ENCODE measurements around the gene ZNF428. TPM values are rescaled to one million over a fixed set of nuclear protein-coding genes. Genes with fewer than 3 reads are reported as not detected.

ZNF428 gene
- total RNA-seq, 1 experiment from 2014 or later = 39.6 TPM

DNA sequence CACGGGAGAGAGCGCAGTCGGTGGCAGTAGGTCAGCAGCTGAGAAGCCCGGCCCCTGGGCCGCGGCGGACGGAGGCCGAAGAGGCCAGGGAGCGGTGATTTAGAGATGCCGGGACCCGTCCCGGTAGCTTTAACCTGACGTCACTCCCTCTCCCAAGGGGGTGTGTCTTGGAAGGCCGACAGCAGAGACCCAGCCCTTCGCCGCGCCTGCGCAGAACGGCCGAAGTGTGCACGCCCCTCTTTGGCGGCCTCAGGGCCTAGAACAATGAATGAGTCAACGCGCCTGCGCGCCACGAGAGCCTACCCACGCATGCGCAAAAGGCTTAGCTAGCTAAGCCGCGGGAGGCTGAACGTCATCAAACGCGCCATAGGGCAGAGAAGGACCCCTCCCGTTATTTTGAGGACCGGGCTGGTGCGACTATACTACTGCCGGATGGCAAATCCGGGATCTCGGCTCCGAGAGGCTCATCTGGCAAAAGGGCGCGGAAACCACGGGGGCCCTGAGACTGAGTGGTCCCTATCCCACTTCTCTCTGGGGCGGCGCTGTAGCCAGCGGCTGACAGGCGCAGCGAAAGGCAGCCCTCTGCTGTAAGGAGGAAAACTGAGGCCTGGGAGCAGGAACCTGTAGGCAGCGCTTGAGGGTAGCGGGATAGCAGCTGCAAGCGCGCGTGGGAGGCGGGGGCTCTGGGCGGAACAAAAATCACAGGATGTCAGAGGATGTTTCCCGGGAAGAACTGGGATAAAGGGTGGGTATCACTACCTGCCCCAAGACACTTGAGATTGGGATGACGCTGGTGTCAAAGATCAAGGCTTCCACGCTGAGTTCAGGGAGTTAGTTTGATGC, 23.2 kb downstream of the ZNF428 start, which contains the start of the genes IRGQ and ZNF576 (continued):
- TF ChIP-seq YY1 (IDR thresholded peaks at IDR 0.05; ENCODE audit: extremely low read depth, insufficient replicate concordance, low read depth, low read length) (no peak), EZH2 (IDR thresholded peaks at IDR 0.05) (no peak), ZFX (IDR thresholded peaks at IDR 0.05) (peak; percentile 41; the same call in 1 of the 2 replicates), POLR2AphosphoS5 (IDR thresholded peaks at IDR 0.05; ENCODE audit: low read depth, low read length) (peak; percentile 79), CEBPB (IDR thresholded peaks at IDR 0.05; ENCODE audit: low read depth) (no peak), CBX3 (IDR thresholded peaks at IDR 0.05; ENCODE audit: low read depth) (no peak)

DNA sequence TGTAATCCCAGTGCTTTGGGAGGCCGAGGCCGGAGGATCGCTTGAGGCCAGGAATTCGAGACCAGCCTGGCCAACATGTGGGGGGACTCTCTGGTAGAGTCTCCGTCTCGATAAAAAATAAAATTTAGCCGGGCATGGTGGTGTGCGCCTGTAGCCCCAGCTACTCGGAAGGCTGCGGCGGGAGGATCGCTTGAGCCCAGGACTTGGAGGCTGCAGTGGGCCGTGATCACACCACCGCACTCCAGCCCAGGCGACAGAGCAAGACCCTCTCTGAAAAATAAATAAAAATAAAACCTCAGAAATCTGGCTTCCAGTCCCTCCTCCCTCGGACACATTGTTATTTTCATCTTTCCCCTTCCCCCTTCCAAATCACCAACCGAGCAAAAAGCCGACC, 23.8 kb downstream of the ZNF428 start:
- peak overlapping the region; percentile 71 to 92 for H3K4me3 ChIP-seq (replicated peaks in 1 of 2; ENCODE audit: low read depth in 1 of 2, low read length in 2 of 2)
- RAD21 ChIA-PET (ENCODE audit: low non-redundant PET in 1 of 2, low total read pairs in 2 of 2, uncharacterized antibody in 2 of 2, unreplicated experiment in 2 of 2) = interaction anchor here (0.5 to 0.6 kb wide), 2 partner anchors 86 to 126 kb away, joined by 3 to 5 read pairs; no protein-coding TSS in a partner anchor

More for the DNA sequence above, 23.8 kb downstream of the ZNF428 start:
- BruUV-seq (replicated peaks) = TSS peak; percentile 87
- Histone ChIP-seq H3K9me3 (ENCODE audit: control insufficient read depth in 1 of 2, insufficient read depth in 1 of 2, low read depth in 1 of 2, low read length in 2 of 2) (no peaks in the 10 kb centered on the region), H3K27me3 (ENCODE audit: insufficient read depth, low read length) (no peaks in the 10 kb centered on the region), H4K20me1 (ENCODE audit: insufficient read depth) (no peaks in the 10 kb centered on the region), H2AFZ (ENCODE audit: low read depth, low read length, poor library complexity, severe bottlenecking) (no peak overlapping the region), H3K9me2 (ENCODE audit: insufficient read depth) (no peaks in the 10 kb centered on the region), H3K4me1 (ENCODE audit: control insufficient read depth in 1 of 2, insufficient read depth in 2 of 2, low read length in 2 of 2) (peaks cover 9 to 25% of the 10 kb centered on the region in 2 experiments; a peak in 3 of 4 replicates), H3K27ac (ENCODE audit: low read depth, low read length) (peak overlapping the region; percentile 52), H3K36me3 (ENCODE audit: control insufficient read depth in 1 of 2, insufficient read depth in 2 of 2, low read length in 2 of 2) (peaks cover 11 to 24% of the 10 kb centered on the region in 2 experiments; a peak in 3 of 4 replicates), H3K9ac (ENCODE audit: low read length) (peak overlapping the region; percentile 87), H3K79me2 (ENCODE audit: insufficient read depth, low read length) (peaks cover 55% of the 10 kb centered on the region), H3K4me2 (ENCODE audit: low read length) (peak overlapping the region; percentile 98)
- intact Hi-C loops (cut with micrococcal nuclease) = no loop called here
- DNase-seq (ENCODE audit: low read depth, low spot score) = no peak
- POLR2A ChIA-PET = interaction anchor here (0.8 to 1.8 kb wide), 7 partner anchors 10 to 214 kb away, joined by 3 to 6 read pairs (median 4); partner anchors contain the start of genes PHLDB3, PINLYP, XRCC1 and ZNF575
- CTCF ChIA-PET = interaction anchor here (0.7 to 2.8 kb wide), 13 partner anchors 12 to 171 kb away, joined by 3 to 20 read pairs (median 5); partner anchors contain the start of gene ZNF575
- ATAC-seq = peak; percentile 12
- TF ChIP-seq CEBPB (IDR thresholded peaks at IDR 0.05; ENCODE audit: low read depth) (no peak), SIN3A (IDR thresholded peaks at IDR 0.05; ENCODE audit: low read depth) (0 out of 2 replicates have a peak, but pooled peaks have one; percentile 57)

All from HCT116 (cell line).